ENCODE data around the gene NCAM2.

NCAM2 gene

GRCh38 chr21:21076051-21076450 lies 77.8 kb downstream of the NCAM2 start:
- H2BK15ac ChIP-seq (ENCODE audit: low read depth, poor library complexity, severe bottlenecking) = no peak overlapping the region
- H3K9ac ChIP-seq (ENCODE audit: low read length) = no peak overlapping the region
- H3K23ac ChIP-seq (ENCODE audit: low read length in 2 of 2) = no peak overlapping the region
- H2AK5ac ChIP-seq (ENCODE audit: low read length, severe bottlenecking) = no peak overlapping the region
- no peak overlapping the region for H2BK120ac ChIP-seq (ENCODE audit: low read depth, low read length)
- no peaks in the 10 kb centered on the region for H3K9me3 ChIP-seq (ENCODE audit: control insufficient read depth, low read length)
- H3K4me3 ChIP-seq (ENCODE audit: insufficient read depth in 1 of 2, low read depth in 1 of 2, low read length in 2 of 2) = no peak overlapping the region
- H2BK12ac ChIP-seq (ENCODE audit: low read length in 2 of 2) = no peak overlapping the region
- no peak overlapping the region for H4K8ac ChIP-seq (ENCODE audit: low read length)
- H3K36me3 ChIP-seq (ENCODE audit: control insufficient read depth in 1 of 2, insufficient read depth in 2 of 2, low read depth in 1 of 2, low read length in 2 of 2) = no peaks in the 10 kb centered on the region
- no peak overlapping the region for H3K18ac ChIP-seq (ENCODE audit: low read depth in 1 of 2, low read length in 2 of 2)
- no peaks in the 10 kb centered on the region for H3K27me3 ChIP-seq (ENCODE audit: control insufficient read depth in 1 of 2, insufficient read depth in 1 of 2, low read length in 2 of 2)
- DNase-seq = no peak
- H3K79me1 ChIP-seq (replicated peaks; ENCODE audit: low read length, poor library complexity, severe bottlenecking) = no peaks in the 10 kb centered on the region
- no peak overlapping the region for H3K4me2 ChIP-seq (ENCODE audit: low read length, poor library complexity, severe bottlenecking)
- no CpG with 5 or more reads among the region's 2 CpGs for WGBS
- H2BK5ac ChIP-seq (ENCODE audit: low read depth, low read length, poor library complexity, severe bottlenecking) = no peak overlapping the region
- H3K14ac ChIP-seq (ENCODE audit: low read length in 2 of 2) = no peak overlapping the region
- no peak overlapping the region for H2AFZ ChIP-seq (ENCODE audit: low read depth, low read length)
- H3K27ac ChIP-seq (ENCODE audit: low read length, poor library complexity, severe bottlenecking) = no peak overlapping the region
- H4K91ac ChIP-seq (ENCODE audit: low read length) = no peak overlapping the region
- no peaks in the 10 kb centered on the region for H3K4me1 ChIP-seq (ENCODE audit: control insufficient read depth, insufficient read depth, low read depth, low read length)
- H3K4ac ChIP-seq (ENCODE audit: low read depth in 1 of 2, low read length in 2 of 2) = no peak overlapping the region

- Histone ChIP-seq H3K27me3 (ENCODE audit: control insufficient read depth in 1 of 2, insufficient read depth in 1 of 2, low read length in 2 of 2) (no peaks in the 10 kb centered on the region), H4K8ac (ENCODE audit: low read length) (no peak overlapping the region), H3K23ac (ENCODE audit: low read length in 2 of 2) (no peak overlapping the region), H2BK120ac (ENCODE audit: low read depth, low read length) (no peak overlapping the region), H4K91ac (ENCODE audit: low read length) (no peak overlapping the region), H3K4me1 (ENCODE audit: control insufficient read depth, insufficient read depth, low read depth, low read length) (no peaks in the 10 kb centered on the region), H3K4me3 (ENCODE audit: insufficient read depth in 1 of 2, low read depth in 1 of 2, low read length in 2 of 2) (no peak overlapping the region), H3K27ac (ENCODE audit: low read length, poor library complexity, severe bottlenecking) (no peak overlapping the region), H2BK5ac (ENCODE audit: low read depth, low read length, poor library complexity, severe bottlenecking) (no peak overlapping the region), H2BK12ac (ENCODE audit: low read length in 2 of 2) (no peak overlapping the region), H3K79me1 (replicated peaks; ENCODE audit: low read length, poor library complexity, severe bottlenecking) (no peaks in the 10 kb centered on the region), H2AFZ (ENCODE audit: low read depth, low read length) (no peak overlapping the region), H3K9me3 (ENCODE audit: control insufficient read depth, low read length) (no peaks in the 10 kb centered on the region), H3K4ac (ENCODE audit: low read depth in 1 of 2, low read length in 2 of 2) (no peak overlapping the region), H3K4me2 (ENCODE audit: low read length, poor library complexity, severe bottlenecking) (no peak overlapping the region), H3K36me3 (ENCODE audit: control insufficient read depth in 1 of 2, insufficient read depth in 2 of 2, low read depth in 1 of 2, low read length in 2 of 2) (no peaks in the 10 kb centered on the region), H2BK15ac (ENCODE audit: low read depth, poor library complexity, severe bottlenecking) (no peak overlapping the region), H3K18ac (ENCODE audit: low read depth in 1 of 2, low read length in 2 of 2) (no peak overlapping the region), H3K14ac (ENCODE audit: low read length in 2 of 2) (no peak overlapping the region), H3K9ac (ENCODE audit: low read length) (no peak overlapping the region), H2AK5ac (ENCODE audit: low read length, severe bottlenecking) (no peak overlapping the region)
- DNase-seq = no peak
- WGBS = 60% methylated on average over 1 of the region's 4 CpGs
These were observed 78.3 kb downstream of the NCAM2 start for GRCh38 chr21:21076491-21076890.

- Histone ChIP-seq H3K79me1 (replicated peaks; ENCODE audit: low read length, poor library complexity, severe bottlenecking) (no peaks in the 10 kb centered on the region), H3K4me2 (ENCODE audit: low read length, poor library complexity, severe bottlenecking) (no peak overlapping the region), H2BK12ac (ENCODE audit: low read length in 2 of 2) (no peak overlapping the region), H4K8ac (ENCODE audit: low read length) (no peak overlapping the region), H3K23ac (ENCODE audit: low read length in 2 of 2) (no peak overlapping the region), H3K9me3 (ENCODE audit: control insufficient read depth, low read length) (no peaks in the 10 kb centered on the region), H3K18ac (ENCODE audit: low read depth in 1 of 2, low read length in 2 of 2) (no peak overlapping the region), H3K27ac (ENCODE audit: low read length, poor library complexity, severe bottlenecking) (no peak overlapping the region), H2BK120ac (ENCODE audit: low read depth, low read length) (no peak overlapping the region), H3K4me3 (ENCODE audit: insufficient read depth in 1 of 2, low read depth in 1 of 2, low read length in 2 of 2) (no peak overlapping the region), H2AFZ (ENCODE audit: low read depth, low read length) (no peak overlapping the region), H3K14ac (ENCODE audit: low read length in 2 of 2) (no peak overlapping the region), H3K4ac (ENCODE audit: low read depth in 1 of 2, low read length in 2 of 2) (no peak overlapping the region), H3K36me3 (ENCODE audit: control insufficient read depth in 1 of 2, insufficient read depth in 2 of 2, low read depth in 1 of 2, low read length in 2 of 2) (no peaks in the 10 kb centered on the region), H2BK15ac (ENCODE audit: low read depth, poor library complexity, severe bottlenecking) (no peak overlapping the region), H2BK5ac (ENCODE audit: low read depth, low read length, poor library complexity, severe bottlenecking) (no peak overlapping the region), H4K91ac (ENCODE audit: low read length) (no peak overlapping the region), H3K4me1 (ENCODE audit: control insufficient read depth, insufficient read depth, low read depth, low read length) (no peaks in the 10 kb centered on the region), H3K9ac (ENCODE audit: low read length) (no peak overlapping the region), H3K27me3 (ENCODE audit: control insufficient read depth in 1 of 2, insufficient read depth in 1 of 2, low read length in 2 of 2) (no peaks in the 10 kb centered on the region), H2AK5ac (ENCODE audit: low read length, severe bottlenecking) (no peak overlapping the region)
- no peak for DNase-seq
These were observed 81.4 kb downstream of the NCAM2 start for GRCh38 chr21:21079646-21080045.

GRCh38 chr21:21084179-21084578 lies 86.0 kb downstream of the NCAM2 start:
- Histone ChIP-seq H2BK5ac (ENCODE audit: low read depth, low read length, poor library complexity, severe bottlenecking) (no peak overlapping the region), H3K4me2 (ENCODE audit: low read length, poor library complexity, severe bottlenecking) (no peak overlapping the region), H4K8ac (ENCODE audit: low read length) (no peak overlapping the region), H2AK5ac (ENCODE audit: low read length, severe bottlenecking) (no peak overlapping the region), H3K4me1 (ENCODE audit: control insufficient read depth, insufficient read depth, low read depth, low read length) (no peaks in the 10 kb centered on the region), H3K9me3 (ENCODE audit: control insufficient read depth, low read length) (no peaks in the 10 kb centered on the region), H3K4ac (ENCODE audit: low read depth in 1 of 2, low read length in 2 of 2) (no peak overlapping the region), H3K79me1 (replicated peaks; ENCODE audit: low read length, poor library complexity, severe bottlenecking) (no peaks in the 10 kb centered on the region), H3K23ac (ENCODE audit: low read length in 2 of 2) (no peak overlapping the region), H3K9ac (ENCODE audit: low read length) (no peak overlapping the region), H3K27ac (ENCODE audit: low read length, poor library complexity, severe bottlenecking) (no peak overlapping the region), H2BK120ac (ENCODE audit: low read depth, low read length) (no peak overlapping the region), H3K14ac (ENCODE audit: low read length in 2 of 2) (no peak overlapping the region), H3K4me3 (ENCODE audit: insufficient read depth in 1 of 2, low read depth in 1 of 2, low read length in 2 of 2) (no peak overlapping the region), H3K18ac (ENCODE audit: low read depth in 1 of 2, low read length in 2 of 2) (no peak overlapping the region), H2AFZ (ENCODE audit: low read depth, low read length) (no peak overlapping the region), H4K91ac (ENCODE audit: low read length) (no peak overlapping the region), H3K36me3 (ENCODE audit: control insufficient read depth in 1 of 2, insufficient read depth in 2 of 2, low read depth in 1 of 2, low read length in 2 of 2) (no peaks in the 10 kb centered on the region), H3K27me3 (ENCODE audit: control insufficient read depth in 1 of 2, insufficient read depth in 1 of 2, low read length in 2 of 2) (no peaks in the 10 kb centered on the region), H2BK12ac (ENCODE audit: low read length in 2 of 2) (no peak overlapping the region), H2BK15ac (ENCODE audit: low read depth, poor library complexity, severe bottlenecking) (no peak overlapping the region)
- DNase-seq = peak; percentile 53
- 56% methylated on average over 1 of the region's 1 CpG for WGBS

Measured in mesenchymal stem cell (in vitro differentiated cells and primary cell).